IPS-NIHi7 (cell line): ENCODE data around the gene TSHB.
"Not testable (repeated sequence)": the region's sequence is repeated elsewhere in the genome, so short reads cannot be mapped to it uniquely, and the experiment has no call there.

ENCODE experiments used
- DNase-seq: peaks from one replicate; pipeline ENCODE4 v3.0.0; 2012; ENCODE audit warnings: mixed read lengths; ENCODE audit errors: extremely low spot score

TSHB gene

DNA sequence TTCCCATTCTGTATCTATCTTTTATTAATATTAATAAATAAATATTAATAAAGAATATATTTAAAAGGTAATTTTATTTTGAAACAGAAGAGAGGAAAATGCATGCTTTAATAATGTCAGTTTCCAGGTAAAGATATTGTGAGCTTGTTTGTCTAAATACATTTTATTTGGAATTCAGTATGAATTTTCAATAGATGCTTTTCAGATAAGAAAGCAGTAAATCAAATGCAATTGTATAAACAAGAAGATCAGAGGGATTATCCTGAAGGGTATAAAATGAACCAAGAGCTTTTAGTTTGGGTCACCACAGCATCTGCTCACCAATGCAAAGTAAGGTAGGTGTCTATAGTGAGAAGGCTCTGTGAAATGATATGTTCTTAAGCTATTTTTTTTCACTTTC, at the start of gene TSHB:
TSHB (plus strand) TSS at position 301 of the 400 bp plus-strand sequence. CDS start 3,537 bp downstream, outside the sequence.
- DNase-seq: no peak

- DNase-seq: no peak
Measured at GRCh38 chr1:114982251-114982650, 47.4 kb upstream of the TSHB start.

GRCh38 chr1:114986286-114986685, 43.3 kb upstream of the TSHB start:
- no peak for DNase-seq

- DNase-seq: no peak
Measured at GRCh38 chr1:114988095-114988494, 41.5 kb upstream of the TSHB start.

- DNase-seq: no peak
Measured at GRCh38 chr1:114997510-114998289, 31.9 kb upstream of the TSHB start.

GRCh38 chr1:115006191-115006590, 23.4 kb upstream of the TSHB start:
- DNase-seq: no peak

DNA sequence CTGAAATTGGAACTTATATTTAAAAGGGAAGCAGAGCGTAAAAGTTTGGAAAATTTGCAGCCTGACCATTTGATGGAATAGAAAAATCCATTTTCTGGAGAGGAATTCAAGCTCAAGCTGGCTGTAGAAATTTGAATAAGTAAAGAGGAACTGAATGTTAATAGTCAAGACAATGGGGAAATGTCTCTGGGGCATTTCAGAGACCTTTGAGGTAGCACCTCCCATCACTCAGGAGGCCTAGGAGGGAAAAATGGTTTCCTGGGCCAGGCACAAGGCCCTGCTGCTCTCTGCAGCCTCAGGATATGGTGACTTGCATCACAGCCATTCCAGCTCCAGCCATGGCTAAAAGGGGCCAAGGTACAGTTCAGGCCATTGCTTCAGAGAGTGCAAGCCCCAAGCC, 17.6 kb upstream of the TSHB start:
- DNase-seq: no peak

DNA sequence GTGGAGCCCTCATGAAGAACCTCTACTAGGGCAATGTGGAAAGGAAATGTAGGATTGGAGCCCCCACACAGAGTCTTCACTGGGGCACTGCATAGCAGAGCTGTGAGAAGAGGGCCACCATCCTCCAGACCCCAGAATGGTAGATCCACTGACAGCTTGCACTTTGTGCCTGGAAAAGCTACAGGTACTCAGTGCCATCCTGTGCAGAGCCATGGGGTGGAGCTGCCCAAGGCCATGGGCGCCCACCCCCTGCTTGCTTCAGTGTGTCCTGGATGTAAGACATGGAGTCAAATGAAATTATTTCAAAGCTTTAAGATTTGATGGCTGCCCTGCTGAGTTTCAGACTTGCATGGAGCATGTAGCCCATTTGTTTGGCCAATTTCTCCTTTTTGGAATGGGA, 17.2 kb upstream of the TSHB start:
- no peak for DNase-seq

DNA sequence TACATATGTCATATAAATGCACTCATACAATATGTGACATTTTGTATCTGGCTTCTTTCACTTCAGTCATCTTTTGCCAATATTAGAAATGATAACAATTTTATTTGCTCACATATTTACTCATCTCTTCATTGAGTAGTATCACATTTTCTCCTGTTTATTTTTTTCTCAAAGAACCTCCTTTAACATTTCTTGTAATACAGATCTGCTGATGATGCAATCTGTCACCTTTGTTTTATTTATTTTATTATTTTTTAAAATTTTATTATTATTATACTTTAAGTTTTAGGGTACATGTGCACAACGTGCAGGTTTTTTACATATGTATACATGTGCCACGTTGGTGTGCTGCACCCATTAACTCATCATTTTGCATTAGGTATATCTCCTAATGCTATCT, 15.8 kb upstream of the TSHB start:
- no peak for DNase-seq

DNA sequence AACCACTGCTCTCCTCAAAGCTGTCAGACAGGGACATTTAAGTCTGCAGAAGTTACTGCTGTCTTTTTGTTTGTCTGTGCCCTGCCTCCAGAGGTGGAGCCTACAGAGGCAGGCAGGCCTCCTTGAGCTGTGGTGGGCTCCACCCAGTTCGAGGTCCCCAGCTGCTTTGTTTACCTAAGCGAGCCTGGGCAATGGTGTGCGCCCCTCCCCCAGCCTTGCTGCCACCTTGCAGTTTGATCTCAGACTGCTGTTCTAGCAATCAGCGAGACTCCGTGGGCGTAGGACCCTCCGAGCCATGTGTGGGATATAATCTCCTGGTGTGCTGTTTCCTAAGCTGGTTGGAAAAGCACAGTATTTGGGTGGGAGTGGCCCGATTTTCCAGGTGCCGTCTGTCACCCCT, 10.1 kb upstream of the TSHB start:
- DNase-seq: not testable (repeated sequence)

- no peak for DNase-seq
Measured at GRCh38 chr1:115021145-115021544, 8.5 kb upstream of the TSHB start.

DNA sequence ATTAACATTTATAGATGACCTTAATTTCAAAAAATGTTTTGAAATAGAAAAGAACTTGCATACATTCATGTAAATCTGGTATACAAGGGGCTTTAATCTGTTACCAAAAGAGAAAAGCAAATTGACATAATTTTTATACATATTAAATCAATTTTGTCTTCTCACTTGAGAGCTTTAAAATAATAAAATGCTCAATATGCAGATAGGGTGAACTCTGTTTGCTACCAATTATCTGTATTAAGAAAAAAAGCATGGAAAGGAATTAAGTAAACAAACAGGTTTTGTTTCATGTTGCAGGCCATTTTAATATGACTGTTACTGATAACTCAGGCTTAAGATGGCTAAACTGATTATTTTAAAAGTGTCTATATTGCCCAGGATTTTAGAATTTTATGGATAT, 6.0 kb upstream of the TSHB start:
- DNase-seq: no peak

DNA sequence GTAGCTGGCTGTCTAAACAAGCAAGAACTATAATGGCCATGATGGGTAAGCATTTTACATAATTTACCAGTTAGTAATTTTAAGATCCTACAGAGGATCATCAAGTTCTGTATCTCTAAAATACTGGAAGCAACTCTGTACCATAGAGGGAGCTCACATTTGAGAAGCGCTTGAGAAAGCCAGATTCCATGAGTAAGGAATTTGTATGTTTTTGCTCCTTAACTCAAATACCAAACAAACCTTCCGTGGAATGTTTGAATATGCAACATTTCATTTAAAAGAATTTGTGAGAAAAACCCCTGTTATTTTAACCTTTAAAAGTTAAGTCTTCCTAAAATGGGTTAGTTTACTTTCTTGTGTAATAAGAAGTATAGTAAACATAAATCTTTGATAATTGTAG, 2.0 kb downstream of the TSHB start:
- DNase-seq: no peak

- no peak for DNase-seq
Measured at GRCh38 chr1:115035652-115036051, 6.0 kb downstream of the TSHB start.

GRCh38 chr1:115036814-115037507, 7.3 kb downstream of the TSHB start:
- no peak for DNase-seq

- no peak for DNase-seq
Measured at GRCh38 chr1:115040501-115040900, 10.9 kb downstream of the TSHB start.

DNA sequence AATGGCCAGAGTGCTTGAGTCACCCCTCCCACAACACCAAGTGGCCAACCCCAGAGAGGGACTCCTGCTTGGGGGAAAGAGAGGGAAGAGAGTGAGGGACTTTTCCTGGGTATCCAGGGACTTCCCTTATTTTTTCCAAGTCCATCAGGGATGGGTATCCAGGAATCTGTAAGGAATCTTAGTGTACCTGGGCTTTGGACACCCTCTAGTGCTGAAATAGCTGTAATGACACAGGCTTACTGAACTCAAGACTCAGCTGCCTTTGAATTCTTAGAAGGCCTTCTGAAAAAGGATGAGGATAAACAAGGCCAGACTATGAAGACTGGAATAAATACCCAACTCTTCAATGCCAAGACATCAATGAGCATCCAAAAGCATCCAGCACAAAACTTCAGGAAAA, 12.0 kb downstream of the TSHB start:
- DNase-seq: peak; percentile 45

GRCh38 chr1:115046751-115047150, 17.1 kb downstream of the TSHB start:
- no peak for DNase-seq

- no peak for DNase-seq
Measured at GRCh38 chr1:115051850-115052249, 22.2 kb downstream of the TSHB start.

- DNase-seq: peak; percentile 78
Measured at GRCh38 chr1:115052454-115053083, 22.9 kb downstream of the TSHB start.

GRCh38 chr1:115056395-115056798, 26.8 kb downstream of the TSHB start:
- DNase-seq: peak; percentile 21

DNA sequence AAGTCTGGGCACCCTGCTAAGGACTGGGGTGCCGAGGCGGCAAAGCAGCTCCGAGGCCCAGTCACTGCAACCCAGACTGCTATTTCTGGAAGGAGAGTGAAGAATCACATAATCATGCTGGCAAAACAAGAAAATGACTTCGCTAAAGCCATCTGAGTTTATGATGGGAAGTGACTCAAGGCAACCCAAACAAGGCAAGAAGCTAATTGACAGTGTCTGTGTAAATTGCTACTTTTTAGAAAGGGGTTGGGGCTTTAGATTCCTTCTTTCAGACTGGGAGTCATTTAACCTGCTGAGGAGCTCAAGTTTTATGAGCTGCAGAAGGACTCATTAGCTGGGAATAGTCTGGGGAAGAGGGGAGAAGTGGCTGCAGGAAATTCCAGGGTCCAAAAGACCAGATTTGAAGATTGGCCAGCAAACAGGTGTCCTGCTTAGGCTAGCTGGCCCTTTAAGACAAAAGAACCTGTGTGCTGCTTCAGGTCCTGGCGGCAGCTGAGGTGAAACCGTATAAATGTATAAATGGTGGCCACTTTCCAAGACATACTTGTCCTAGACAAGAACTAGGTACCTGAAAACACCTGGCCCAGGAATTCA, 28.1 kb downstream of the TSHB start:
- no peak for DNase-seq
